Tibial nerve (tissue), 4 donors: ENCODE results near the gene MAPT. TPM values are rescaled to one million over a fixed set of nuclear protein-coding genes. Genes with fewer than 3 reads are reported as not detected.

Experiments used
- DNase-seq, 2 donors: peaks; one replicate each; pipeline ENCODE4 v3.0.0-alpha.2; 2019; ENCODE audit warnings: low spot score in 2 of 2
- H3K27ac ChIP-seq, 4 donors: fragments of 200-600 bp; sonication (generic) in 3 of 4; one replicate each; pipeline ENCODE4 v1.5.1; 2017 to 2019; ENCODE audit warnings: mild to moderate bottlenecking in 1 of 4
- H3K27me3 ChIP-seq, 2 donors: fragments of 200-600 bp; sonication (generic) in 1 of 2; one replicate each; pipeline versions ENCODE4 v1.5.1 to v1.6.0; 2017 to 2019
- H3K36me3 ChIP-seq, 3 donors: fragments of 200-600 bp; sonication (generic); one replicate each; pipeline ENCODE4 v1.5.1; 2018 to 2019
- H3K4me1 ChIP-seq, 4 donors: fragments of 200-600 bp; sonication (generic) in 3 of 4; one replicate each; pipeline ENCODE4 v1.5.1; 2017 to 2019
- H3K4me3 ChIP-seq, 4 donors: fragments of 200-600 bp; sonication (generic) in 3 of 4; one replicate each; pipeline ENCODE4 v1.5.1; 2017 to 2019; ENCODE audit warnings: mild to moderate bottlenecking in 1 of 4, moderate library complexity in 1 of 4
- H3K9me3 ChIP-seq, 4 donors: fragments of 200-600 bp; sonication (generic) in 3 of 4; one replicate each; pipeline ENCODE4 v1.5.1; 2017 to 2019
- CTCF ChIP-seq, 5 experiments: fragments of 200-600 bp in 3 of 5; fragments of 450-650 bp in 2 of 5; sonication (generic) in 3 of 5; IDR thresholded peaks; one replicate each; pipeline ENCODE4 v1.5.1; 2016 to 2019; ENCODE audit warnings: antibody characterized with exemption in 5 of 5, mild to moderate bottlenecking in 3 of 5, moderate library complexity in 2 of 5
- EP300 ChIP-seq, 2 donors: sonication (generic); formaldehyde crosslinking; IDR thresholded peaks; one replicate each; pipeline ENCODE4 v1.6.1; 2017; ENCODE audit warnings: antibody characterized with exemption in 2 of 2, mild to moderate bottlenecking in 1 of 2
- POLR2A ChIP-seq, 2 donors: fragments of 450-650 bp; IDR thresholded peaks; one replicate each; pipeline ENCODE4 v1.6.1; 2017; ENCODE audit warnings: antibody characterized with exemption in 2 of 2, mild to moderate bottlenecking in 2 of 2, moderate library complexity in 2 of 2
- WGBS, 2 donors: methylation state at CpG; one replicate each; pipeline ENCODE4 v1.1.5; 2018; 5-methylcytosine and 5-hydroxymethylcytosine counted together
- total RNA-seq, 4 donors: library from RNA; depleted of rRNA; stranded (reverse); fragments of >200 nt; gene quantifications; one replicate each; pipeline ENCODE4 v1.1.0, GENCODE V29; 2016

The MAPT gene
- total RNA-seq, 4 donors from 2014 or later = 2.5 to 3.1 (median 2.8) TPM

- Histone ChIP-seq H3K4me3 (no peak overlapping the region), H3K4me1 (no peaks in the 10 kb centered on the region), H3K27me3 (no peaks in the 10 kb centered on the region), H3K36me3 (peaks cover 0 to 6% (median 0%) of the 10 kb centered on the region in 3 donors), H3K27ac (no peak overlapping the region), H3K9me3 (no peaks in the 10 kb centered on the region)
- no peak for DNase-seq
- TF ChIP-seq CTCF (IDR thresholded peaks at IDR 0.05) (no peak), POLR2A (IDR thresholded peaks at IDR 0.05) (no peak), EP300 (IDR thresholded peaks at IDR 0.05) (no peak)
- 82 to 84% methylated on average over 4 of the region's 4 CpGs for WGBS, 2 donors
Observed at GRCh38 chr17:45985447-45985846, 91.1 kb downstream of the MAPT start.

GRCh38 chr17:45986056-45986455, 91.7 kb downstream of the MAPT start:
- H3K4me1 ChIP-seq = no peaks in the 10 kb centered on the region
- H3K36me3 ChIP-seq = peaks cover 0 to 6% (median 0%) of the 10 kb centered on the region in 3 donors
- TF ChIP-seq POLR2A (IDR thresholded peaks at IDR 0.05) (no peak), EP300 (IDR thresholded peaks at IDR 0.05) (no peak), CTCF (IDR thresholded peaks at IDR 0.05) (no peak)
- H3K27me3 ChIP-seq = no peaks in the 10 kb centered on the region
- H3K27ac ChIP-seq = no peak overlapping the region
- 88 to 95% methylated on average over 4 of the region's 4 CpGs for WGBS, 2 donors
- no peak for DNase-seq
- no peaks in the 10 kb centered on the region for H3K9me3 ChIP-seq
- H3K4me3 ChIP-seq = no peak overlapping the region

GRCh38 chr17:45987706-45988105, 93.4 kb downstream of the MAPT start:
- no peaks in the 10 kb centered on the region for H3K4me1 ChIP-seq
- H3K27me3 ChIP-seq = no peaks in the 10 kb centered on the region

GRCh38 chr17:45989759-45990158, 95.4 kb downstream of the MAPT start:
- Histone ChIP-seq H3K4me3 (no peak overlapping the region), H3K36me3 (no peaks in the 10 kb centered on the region), H3K9me3 (no peaks in the 10 kb centered on the region), H3K4me1 (no peaks in the 10 kb centered on the region), H3K27ac (no peak overlapping the region), H3K27me3 (no peaks in the 10 kb centered on the region)
- WGBS, 2 donors = 67 to 86% methylated on average over 3 of the region's 3 CpGs
- no peak for DNase-seq
- TF ChIP-seq CTCF (IDR thresholded peaks at IDR 0.05) (no peak), POLR2A (IDR thresholded peaks at IDR 0.05) (no peak), EP300 (IDR thresholded peaks at IDR 0.05) (no peak)

More at GRCh38 chr17:45987706-45988105, 93.4 kb downstream of the MAPT start:
- no peak for TF ChIP-seq EP300 (IDR thresholded peaks at IDR 0.05)
- WGBS, 2 donors = 72 to 80% methylated on average over 5 of the region's 5 CpGs
- no peaks in the 10 kb centered on the region for H3K9me3 ChIP-seq
- no peak overlapping the region for H3K4me3 ChIP-seq
- peaks cover 0 to 6% (median 0%) of the 10 kb centered on the region in 3 donors for H3K36me3 ChIP-seq
- H3K27ac ChIP-seq = no peak overlapping the region
- DNase-seq = no peak

- Histone ChIP-seq H3K4me3 (no peak overlapping the region), H3K27ac (no peak overlapping the region), H3K9me3 (no peaks in the 10 kb centered on the region), H3K27me3 (no peaks in the 10 kb centered on the region), H3K4me1 (no peaks in the 10 kb centered on the region), H3K36me3 (no peaks in the 10 kb centered on the region)
- DNase-seq = no peak
- TF ChIP-seq POLR2A (IDR thresholded peaks at IDR 0.05) (no peak), EP300 (IDR thresholded peaks at IDR 0.05) (no peak), CTCF (IDR thresholded peaks at IDR 0.05) (no peak)
- 85 to 90% methylated on average over 6 of the region's 6 CpGs for WGBS, 2 donors
Observed at GRCh38 chr17:45990886-45991285, 96.5 kb downstream of the MAPT start.

- WGBS, 2 donors = 88% methylated on average over 10 of the region's 10 CpGs
- TF ChIP-seq CTCF (IDR thresholded peaks at IDR 0.05) (no peak), EP300 (IDR thresholded peaks at IDR 0.05) (no peak), POLR2A (IDR thresholded peaks at IDR 0.05) (no peak)
- no peaks in the 10 kb centered on the region for H3K4me1 ChIP-seq
- H3K9me3 ChIP-seq = no peaks in the 10 kb centered on the region
- no peak overlapping the region for H3K4me3 ChIP-seq
- no peaks in the 10 kb centered on the region for H3K36me3 ChIP-seq
- no peak for DNase-seq
- no peak overlapping the region for H3K27ac ChIP-seq
- H3K27me3 ChIP-seq = no peaks in the 10 kb centered on the region
Observed at GRCh38 chr17:45991341-45991740, 97.0 kb downstream of the MAPT start.
